Peyer's patch (tissue), 4 donors: ENCODE measurements around the gene AKIRIN2.

Experiments
- CTCF ChIP-seq, 6 experiments: fragments of 450-650 bp in 4 of 6; fragments of 200-600 bp in 2 of 6; sonication (generic) in 1 of 6; IDR thresholded peaks; one replicate each; pipeline ENCODE4 v1.5.1; 2017 to 2019; ENCODE audit warnings: antibody characterized with exemption in 6 of 6, mild to moderate bottlenecking in 3 of 6, moderate library complexity in 1 of 6
- POLR2A ChIP-seq, 2 donors: fragments of 450-650 bp; IDR thresholded peaks; one replicate each; pipeline ENCODE4 v1.5.1; 2017; ENCODE audit warnings: antibody characterized with exemption in 2 of 2, mild to moderate bottlenecking in 2 of 2, moderate library complexity in 2 of 2

GRCh38 chr6:87667032-87667431 lies 35.0 kb downstream of the AKIRIN2 start:
- TF ChIP-seq CTCF (IDR thresholded peaks at IDR 0.05) (no peak), POLR2A (IDR thresholded peaks at IDR 0.05) (no peak)
